A549 (cell line): ENCODE measurements around the gene PLCH1. TPM values are rescaled to one million over a fixed set of nuclear protein-coding genes. Genes with fewer than 3 reads are reported as not detected.
A peak's percentile ranks its signal among the peaks of the same experiment; 100 is the strongest.

Experiments used
- ATAC-seq, 2 experiments: fragments of 200-7000 bp in 1 of 2; fragments of >200 bp in 1 of 2; cut with Nextera tagmentation in 1 of 2; cut with Tn5 transposase in 1 of 2; 3 replicates each; pipeline versions ENCODE4 v1.8.0 to v1.9.1; 2018 to 2020; ENCODE audit warnings: mild to moderate bottlenecking in 1 of 2, moderate library complexity in 1 of 2
- CTCF ChIA-PET: fragments of 300-600 bp; sonication (Branson Sonifier 250); formaldehyde crosslinking; extraction: SDS; loops from one replicate; lab custom pipeline; 2021; ENCODE audit warnings: antibody characterized with exemption, inconsistent platforms; lab: Yijun Ruan, JAX
- POLR2A ChIA-PET: fragments of 350-600 bp; formaldehyde crosslinking; extraction: SDS; loops from one replicate; lab custom pipeline; 2021; ENCODE audit warnings: antibody characterized with exemption, inconsistent platforms; lab: Yijun Ruan, JAX
- DNase-seq, 2 experiments: peaks; one replicate each; pipeline versions ENCODE4 v3.0.0 to v3.0.0-alpha.2; 2011 to 2016; ENCODE audit warnings: low read depth in 1 of 2, low spot score in 1 of 2
- FAIRE-seq: peaks from 2 replicates; lab custom pipeline; 2011; peaks lifted over from hg19 to GRCh38; lab: Jason Lieb, UNC
- H3K27ac ChIP-seq, 2 experiments: fragments of >200 bp; sonication (Bioruptor Twin); formaldehyde crosslinking; 3 replicates each; pipeline ENCODE4 v1.5.1; 2016 to 2017
- H3K4me1 ChIP-seq: fragments of >200 bp; sonication (Bioruptor Twin); formaldehyde crosslinking; 3 replicates; pipeline ENCODE4 v1.6.1; 2016
- H3K4me2 ChIP-seq: fragments of >200 bp; sonication (Bioruptor Twin); formaldehyde crosslinking; 3 replicates; pipeline ENCODE4 v1.6.1; 2016
- H3K4me3 ChIP-seq: fragments of >200 bp; sonication (Bioruptor Twin); formaldehyde crosslinking; 3 replicates; pipeline ENCODE4 v1.5.1; 2016
- H3K9me3 ChIP-seq: fragments of >200 bp; sonication (Bioruptor Twin); formaldehyde crosslinking; 3 replicates; pipeline ENCODE4 v1.6.1; 2016
- CEBPB ChIP-seq, 2 experiments: fragments of >200 bp in 1 of 2; sonication (Bioruptor Twin) in 1 of 2; formaldehyde crosslinking in 1 of 2; IDR thresholded peaks; 2 replicates each; pipeline ENCODE4 v1.6.1; 2012 to 2016
- EHMT2 ChIP-seq: fragments of 200-600 bp; sonication (generic); IDR thresholded peaks from 2 replicates; pipeline ENCODE4 v1.6.1; 2016; ENCODE audit warnings: antibody characterized with exemption, low read depth, mild to moderate bottlenecking, moderate library complexity
- ESRRA ChIP-seq: fragments of 150-350 bp; IDR thresholded peaks from 2 replicates; pipeline ENCODE4 v1.6.1; 2014; ENCODE audit warnings: mild to moderate bottlenecking, low read length, borderline replicate concordance
- FOSL2 ChIP-seq, 2 experiments: fragments of 450-650 bp in 1 of 2; fragments of >200 bp in 1 of 2; sonication (Bioruptor Twin) in 1 of 2; formaldehyde crosslinking; IDR thresholded peaks; 2 replicates each; pipeline versions ENCODE4 v1.5.0 to v1.6.1; 2016 to 2020; ENCODE audit warnings: mild to moderate bottlenecking in 1 of 2, moderate library complexity in 1 of 2
- GATA3 ChIP-seq: IDR thresholded peaks from 2 replicates; pipeline ENCODE4 v1.6.1; 2012; ENCODE audit warnings: borderline replicate concordance
- HDAC2 ChIP-seq: fragments of 200-600 bp; sonication (generic); IDR thresholded peaks from 2 replicates; pipeline ENCODE4 v1.6.1; 2016
- HMGXB4 ChIP-seq: fragments of 250-450 bp; sonication (Bioruptor Pico); IDR thresholded peaks from 2 replicates; pipeline ENCODE4 v1.5.0; 2021; ENCODE audit warnings: mild to moderate bottlenecking, moderate library complexity, borderline replicate concordance
- HOXA7 ChIP-seq: fragments of 250-450 bp; sonication (Bioruptor Pico); IDR thresholded peaks from 2 replicates; pipeline ENCODE4 v1.5.0; 2020; ENCODE audit warnings: mild to moderate bottlenecking, moderate library complexity
- HOXB5 ChIP-seq: fragments of 250-450 bp; sonication (Bioruptor Pico); IDR thresholded peaks from 2 replicates; pipeline ENCODE4 v1.5.0; 2020; ENCODE audit warnings: mild to moderate bottlenecking, moderate library complexity
- JUN ChIP-seq, 2 experiments: fragments of >200 bp; sonication (Bioruptor Twin); formaldehyde crosslinking; IDR thresholded peaks; 2 replicates in 1 of 2; 3 replicates in 1 of 2; pipeline ENCODE4 v1.6.1; 2016 to 2017
- JUNB ChIP-seq: fragments of >200 bp; sonication (Bioruptor Twin); formaldehyde crosslinking; IDR thresholded peaks from 2 replicates; pipeline ENCODE4 v1.6.1; 2016
- MAFK ChIP-seq: fragments of 450-650 bp; IDR thresholded peaks from 2 replicates; pipeline ENCODE4 v1.6.1; 2014; ENCODE audit not compliant: partially characterized antibody
- NR3C1 ChIP-seq: fragments of >200 bp; sonication (Bioruptor Twin); formaldehyde crosslinking; IDR thresholded peaks from 3 replicates; pipeline ENCODE4 v1.6.1; 2017
- RFX5 ChIP-seq: fragments of 450-650 bp; IDR thresholded peaks from 2 replicates; pipeline ENCODE4 v1.7.1; 2014; ENCODE audit warnings: antibody characterized with exemption, mild to moderate bottlenecking, moderate library complexity
- RNF2 ChIP-seq: fragments of 200-600 bp; sonication (generic); IDR thresholded peaks from 2 replicates; pipeline ENCODE4 v1.6.1; 2016; ENCODE audit warnings: low read depth, mild to moderate bottlenecking, antibody characterized with exemption, moderate library complexity, borderline replicate concordance
- USF2 ChIP-seq: fragments of 450-650 bp; IDR thresholded peaks from 2 replicates; pipeline ENCODE4 v1.6.1; 2014; ENCODE audit warnings: antibody characterized with exemption
- WGBS: methylation state at CpG from one replicate; pipeline ENCODE4 v1.1.6; 2017; ENCODE audit errors: missing lambda C conversion rate; 5-methylcytosine and 5-hydroxymethylcytosine counted together
- polyA plus RNA-seq, 4 experiments: library from polyadenylated mRNA; depleted of rRNA in 3 of 4; stranded (reverse); fragments of >200 nt; fragmentation: RNase III in 1 of 4; extraction: RNeasy Plus Mini Kit Qiagen cat#74134 plus additional on column Dnase treatment in 1 of 4; gene quantifications; 2 replicates in 3 of 4; 3 replicates in 1 of 4; pipeline ENCODE4 v1.2.3, GENCODE V29; 2011 to 2017
- TF ChIP-seq, protein P1 (sequence below): fragments of >200 bp; sonication (Bioruptor Twin); formaldehyde crosslinking; IDR thresholded peaks from 2 replicates; pipeline ENCODE4 v1.6.1; 2016

PLCH1 gene
- polyA plus RNA-seq, 2 of the 4 experiments (the other 2 are of a cell fraction) = 2.1 to 11.1 TPM

DNA sequence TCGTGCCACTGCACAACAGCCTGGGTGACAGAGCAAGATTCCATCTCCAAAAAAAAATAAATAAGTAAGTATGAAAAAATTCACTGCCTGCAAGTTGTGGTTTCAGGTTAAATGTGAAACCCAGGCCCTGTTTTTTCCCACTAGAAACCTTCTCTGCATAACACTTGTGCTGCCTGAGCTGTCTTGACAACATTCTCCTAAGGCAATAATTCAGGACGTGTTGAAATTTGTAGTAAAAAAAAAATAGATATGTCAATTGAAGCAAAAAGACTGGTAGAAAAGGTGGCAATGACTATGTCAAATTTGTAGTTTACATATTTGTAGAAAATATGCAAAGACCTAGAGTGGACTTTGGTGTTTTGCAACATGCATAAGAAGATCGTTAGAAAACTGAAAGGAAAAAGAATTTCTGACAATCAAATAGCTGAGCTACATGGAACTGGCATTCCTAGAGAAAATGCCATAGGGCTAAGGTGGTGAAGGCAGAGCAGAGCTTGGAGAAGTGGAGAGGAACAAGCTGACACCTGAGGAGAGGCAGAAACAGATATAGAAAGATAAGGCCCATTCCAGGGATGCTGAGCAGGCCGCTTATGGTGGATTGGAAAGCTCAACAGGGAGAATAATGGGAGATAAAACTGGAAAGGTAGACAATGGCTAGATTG is 150.2 kb downstream of the PLCH1 start:
- ChIA-PET POLR2A (no interaction called here), CTCF (interaction anchor here (0.6 to 1.0 kb wide), 2 partner anchors 108 to 212 kb away, joined by 3 read pairs; partner anchors contain the start of gene C3orf33)
- DNase-seq (no peak), FAIRE-seq (no peak), ATAC-seq (no peak)
- no peaks in the 10 kb centered on the region for H3K9me3 ChIP-seq
- no peak overlapping the region for H3K4me2 ChIP-seq
- no peak for TF ChIP-seq MAFK
- TF ChIP-seq JUN (IDR thresholded peaks at IDR 0.05) = no peak
- no peak for TF ChIP-seq HOXB5 (CRISPR knock-in tag)
- TF ChIP-seq RNF2 = no peak
- no peak for TF ChIP-seq USF2
- no peak for TF ChIP-seq JUNB
- no peak for TF ChIP-seq RFX5
- no peak for TF ChIP-seq CEBPB (IDR thresholded peaks at IDR 0.05)
- no peak for TF ChIP-seq HOXA7
- no peak for TF ChIP-seq HMGXB4 (CRISPR knock-in tag)
- no peak overlapping the region for H3K27ac ChIP-seq
- no peaks in the 10 kb centered on the region for H3K4me1 ChIP-seq
- WGBS = 89% methylated on average over 4 of the region's 4 CpGs
- no peak overlapping the region for H3K4me3 ChIP-seq

- H3K27ac ChIP-seq = no peak overlapping the region
- TF ChIP-seq, protein P1, sequence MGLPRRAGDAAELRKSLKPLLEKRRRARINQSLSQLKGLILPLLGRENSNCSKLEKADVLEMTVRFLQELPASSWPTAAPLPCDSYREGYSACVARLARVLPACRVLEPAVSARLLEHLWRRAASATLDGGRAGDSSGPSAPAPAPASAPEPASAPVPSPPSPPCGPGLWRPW = no peak
- TF ChIP-seq EHMT2 = no peak
- FAIRE-seq (no peak), ATAC-seq (no peak), DNase-seq (no peak)
- no peaks in the 10 kb centered on the region for H3K4me1 ChIP-seq
- no peak overlapping the region for H3K4me3 ChIP-seq
- H3K4me2 ChIP-seq = no peak overlapping the region
- ChIA-PET POLR2A (no interaction called here), CTCF (no interaction called here)
- 90% methylated on average over 2 of the region's 2 CpGs for WGBS
- no peaks in the 10 kb centered on the region for H3K9me3 ChIP-seq
These were observed 157.3 kb downstream of the PLCH1 start for GRCh38 chr3:155587581-155587980.

- TF ChIP-seq, protein P1 = no peak
- TF ChIP-seq USF2 = no peak
- TF ChIP-seq HDAC2 = no peak
- TF ChIP-seq GATA3 = no peak
- no peak for TF ChIP-seq HMGXB4 (CRISPR knock-in tag)
- no peak for TF ChIP-seq ESRRA
- TF ChIP-seq FOSL2 (IDR thresholded peaks at IDR 0.05) = no peak
- 0 out of 2 replicates have a peak, but pooled peaks have one; percentile 37 for TF ChIP-seq FOSL2 (CRISPR knock-in tag; IDR thresholded peaks at IDR 0.05)
- TF ChIP-seq NR3C1 = no peak
- FAIRE-seq (no peak), DNase-seq (no peak), ATAC-seq (no peak)
- 83% methylated on average over 2 of the region's 2 CpGs for WGBS
- H3K27ac ChIP-seq = no peak overlapping the region
- H3K4me3 ChIP-seq = no peak overlapping the region
- ChIA-PET CTCF (interaction anchor here (0.6 to 1.3 kb wide), 3 partner anchors 116 to 524 kb away, joined by 3 to 4 read pairs (median 3); no protein-coding TSS in a partner anchor), POLR2A (no interaction called here)
- no peaks in the 10 kb centered on the region for H3K9me3 ChIP-seq
- no peak overlapping the region for H3K4me2 ChIP-seq
- H3K4me1 ChIP-seq = no peaks in the 10 kb centered on the region
These were observed 159.5 kb downstream of the PLCH1 start for GRCh38 chr3:155585384-155585783.
